GM11168 (cell line): Measurements from ENCODE around the gene UMOD.

Experiments
- in situ Hi-C: fragments of 300-500 bp; cut with MboI; formaldehyde crosslinking; loops from one replicate; pipeline ENCODE4 v1.12.0; 2022; ENCODE audit warnings: low sequenced_read_pairs; ENCODE audit not compliant: unreplicated experiment

The UMOD gene

GRCh38 chr16:20352615-20353014 lies at the start of gene UMOD:
Gene UMOD (minus strand): TSS chr16:20352715. CDS start chr16:20350737, 1,978 bp downstream.
- in situ Hi-C loops, result no loop called here

GRCh38 chr16:20401475-20402016 lies 49.0 kb upstream of the UMOD start:
- in situ Hi-C loops, result no loop called here

GRCh38 chr16:20401066-20401465 lies 48.6 kb upstream of the UMOD start:
- in situ Hi-C loops, result no loop called here

GRCh38 chr16:20399185-20399584 lies 46.7 kb upstream of the UMOD start:
- in situ Hi-C loops, result loop anchor here (25.0 kb wide), 1 partner anchor 487 kb away; no protein-coding TSS in a partner anchor

GRCh38 chr16:20398603-20399002 lies 46.1 kb upstream of the UMOD start:
- in situ Hi-C loops, result loop anchor here (25.0 kb wide), 1 partner anchor 486 kb away; no protein-coding TSS in a partner anchor

GRCh38 chr16:20397468-20398074 lies 45.1 kb upstream of the UMOD start:
- in situ Hi-C loops, result loop anchor here (25.0 kb wide), 1 partner anchor 485 kb away; no protein-coding TSS in a partner anchor

- in situ Hi-C loops, result loop anchor here (25.0 kb wide), 1 partner anchor 485 kb away; no protein-coding TSS in a partner anchor
Observed at GRCh38 chr16:20396846-20397467, 44.4 kb upstream of the UMOD start.

GRCh38 chr16:20395946-20396345 lies 43.4 kb upstream of the UMOD start:
- in situ Hi-C loops, result loop anchor here (25.0 kb wide), 1 partner anchor 484 kb away; no protein-coding TSS in a partner anchor

- in situ Hi-C loops, result loop anchor here (25.0 kb wide), 1 partner anchor 482 kb away; no protein-coding TSS in a partner anchor
Observed at GRCh38 chr16:20393801-20394577, 41.5 kb upstream of the UMOD start.

GRCh38 chr16:20391045-20391444 lies 38.5 kb upstream of the UMOD start:
- in situ Hi-C loops, result loop anchor here (25.0 kb wide), 1 partner anchor 479 kb away; no protein-coding TSS in a partner anchor

GRCh38 chr16:20388854-20389253 lies 36.3 kb upstream of the UMOD start:
- in situ Hi-C loops, result loop anchor here (25.0 kb wide), 1 partner anchor 477 kb away; no protein-coding TSS in a partner anchor

- in situ Hi-C loops, result loop anchor here (25.0 kb wide), 1 partner anchor 476 kb away; no protein-coding TSS in a partner anchor
Observed at GRCh38 chr16:20387978-20388377, 35.5 kb upstream of the UMOD start.

- in situ Hi-C loops, result loop anchor here (25.0 kb wide), 1 partner anchor 474 kb away; no protein-coding TSS in a partner anchor
Observed at GRCh38 chr16:20385844-20386832, 33.6 kb upstream of the UMOD start.

GRCh38 chr16:20383106-20384029 lies 30.9 kb upstream of the UMOD start:
- in situ Hi-C loops, result loop anchor here (25.0 kb wide), 1 partner anchor 471 kb away; no protein-coding TSS in a partner anchor

GRCh38 chr16:20382202-20382948 lies 29.9 kb upstream of the UMOD start:
- in situ Hi-C loops, result loop anchor here (25.0 kb wide), 1 partner anchor 470 kb away; no protein-coding TSS in a partner anchor

- in situ Hi-C loops, result loop anchor here (25.0 kb wide), 1 partner anchor 468 kb away; no protein-coding TSS in a partner anchor
Observed at GRCh38 chr16:20380782-20381181, 28.3 kb upstream of the UMOD start.

GRCh38 chr16:20377181-20377580 lies 24.7 kb upstream of the UMOD start:
- in situ Hi-C loops, result loop anchor here (25.0 kb wide), 1 partner anchor 465 kb away; no protein-coding TSS in a partner anchor
